DMS 273 (cell line): ENCODE results near the gene ABCC6.

Experiments
- DNase-seq: peaks from one replicate; lab custom pipeline; 2025; ENCODE audit not compliant: unreplicated experiment; lab: John Stamatoyannopoulos, UW

Gene ABCC6

DNA sequence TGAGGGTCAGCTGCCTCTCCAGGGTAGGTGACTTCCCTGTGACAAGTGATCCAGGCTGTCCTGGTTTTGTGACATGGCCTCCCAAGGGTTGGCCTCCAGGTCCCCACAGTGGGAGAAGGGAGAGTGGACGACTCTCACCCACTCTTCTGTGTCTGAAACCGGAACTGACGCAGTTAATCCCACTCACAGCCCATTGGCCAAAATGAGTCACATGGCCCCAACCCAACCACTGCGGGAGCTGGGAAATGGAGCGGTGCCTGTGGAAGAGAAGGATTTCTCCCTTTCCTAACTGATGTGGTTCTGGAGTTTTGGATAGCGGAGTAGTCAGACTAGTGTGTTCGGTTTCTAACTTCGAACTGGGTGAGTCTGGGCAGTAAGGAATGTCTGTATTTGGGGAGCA is 79.4 kb downstream of the ABCC6 start:
- no peak for DNase-seq

DNA sequence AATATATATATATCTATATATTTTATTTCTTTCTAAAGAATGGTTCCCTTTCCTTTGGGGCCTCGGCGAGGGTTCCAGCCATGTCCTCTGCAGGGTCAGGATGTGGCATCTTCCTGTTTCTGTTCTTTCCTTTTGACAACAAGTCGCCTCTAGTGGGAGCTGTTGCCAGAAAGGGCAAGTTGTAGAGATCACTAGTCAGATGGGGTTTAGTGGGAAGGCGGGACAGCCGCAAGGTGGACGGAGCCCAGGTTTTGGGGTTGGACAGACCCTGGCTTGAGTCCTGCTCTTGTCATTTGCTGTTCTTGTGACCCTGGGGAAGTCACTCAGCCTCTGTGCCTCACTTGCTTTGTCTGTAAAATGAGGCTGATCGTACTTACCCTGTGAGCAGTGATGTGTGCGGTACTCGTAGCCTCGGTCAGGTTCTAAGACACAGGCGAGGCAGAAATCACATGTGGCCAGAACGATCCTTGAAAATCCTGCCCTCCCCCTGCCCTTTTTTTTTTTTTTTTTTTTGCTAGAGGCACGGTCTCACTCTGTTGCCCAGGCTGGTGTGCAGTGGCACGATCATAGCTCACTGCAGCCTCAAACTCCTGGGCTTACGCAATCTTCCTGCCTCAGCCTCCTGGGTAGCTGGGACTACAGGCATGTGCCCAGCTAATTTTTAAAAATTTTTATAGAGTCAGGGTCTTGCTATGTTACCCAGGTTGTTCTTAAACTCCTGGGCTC is 80.1 kb downstream of the ABCC6 start:
- DNase-seq, result peak; percentile 54

DNA sequence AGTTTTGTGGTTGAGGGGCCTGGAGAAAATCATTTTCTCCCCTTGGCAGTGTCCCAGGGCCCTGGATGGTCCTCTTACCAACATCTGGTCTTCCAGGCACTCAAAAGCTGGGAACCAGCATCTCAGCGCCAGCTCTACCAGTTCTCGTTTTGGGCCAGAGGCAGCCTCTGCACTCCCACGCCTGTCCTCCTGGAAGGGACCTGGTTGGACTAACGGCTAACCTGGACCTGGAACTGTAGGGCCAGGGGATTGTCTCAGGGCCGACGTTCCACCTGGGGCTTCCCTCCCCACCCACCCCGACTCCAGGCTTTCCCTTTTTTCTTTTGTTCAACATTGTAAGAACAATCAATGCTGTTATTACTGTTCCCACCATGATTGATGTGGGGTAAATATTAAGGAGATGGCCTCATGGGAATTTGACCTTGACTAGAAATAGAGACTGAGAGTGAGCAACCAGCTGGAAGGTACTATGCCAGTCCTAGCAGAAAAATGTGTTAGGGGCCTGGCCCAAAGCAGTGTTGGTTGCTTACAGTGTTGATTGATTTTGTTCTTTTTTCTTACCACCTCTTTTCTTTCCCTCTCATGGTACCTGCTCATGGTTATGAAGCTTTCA is 81.4 kb downstream of the ABCC6 start:
- no peak for DNase-seq

DNA sequence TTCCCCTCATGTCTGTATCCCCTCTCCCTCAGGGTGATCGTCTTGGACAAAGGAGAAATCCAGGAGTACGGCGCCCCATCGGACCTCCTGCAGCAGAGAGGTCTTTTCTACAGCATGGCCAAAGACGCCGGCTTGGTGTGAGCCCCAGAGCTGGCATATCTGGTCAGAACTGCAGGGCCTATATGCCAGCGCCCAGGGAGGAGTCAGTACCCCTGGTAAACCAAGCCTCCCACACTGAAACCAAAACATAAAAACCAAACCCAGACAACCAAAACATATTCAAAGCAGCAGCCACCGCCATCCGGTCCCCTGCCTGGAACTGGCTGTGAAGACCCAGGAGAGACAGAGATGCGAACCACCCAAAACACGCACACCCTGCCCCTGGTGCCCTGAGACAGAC is 82.2 kb downstream of the ABCC6 start:
- DNase-seq, result no peak

DNA sequence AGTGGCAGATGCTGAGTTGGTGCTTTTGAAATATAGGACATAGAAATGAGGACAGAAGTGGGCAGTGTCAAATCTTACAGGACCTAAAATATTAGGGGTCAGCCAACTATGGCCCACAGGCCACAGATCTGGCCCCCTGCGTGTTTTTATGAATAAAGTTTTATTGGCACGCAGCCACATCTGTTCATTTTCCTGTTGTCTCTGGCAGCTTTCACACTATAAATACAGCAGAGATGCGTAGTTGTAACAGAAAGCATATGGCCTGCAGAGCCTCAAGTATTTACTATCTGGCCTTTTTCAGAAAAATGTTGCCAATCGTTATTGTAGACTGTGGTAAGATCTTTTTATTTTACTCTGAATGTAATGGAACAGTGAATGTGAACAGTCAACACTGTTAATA is 82.8 kb downstream of the ABCC6 start:
- DNase-seq, result no peak

DNA sequence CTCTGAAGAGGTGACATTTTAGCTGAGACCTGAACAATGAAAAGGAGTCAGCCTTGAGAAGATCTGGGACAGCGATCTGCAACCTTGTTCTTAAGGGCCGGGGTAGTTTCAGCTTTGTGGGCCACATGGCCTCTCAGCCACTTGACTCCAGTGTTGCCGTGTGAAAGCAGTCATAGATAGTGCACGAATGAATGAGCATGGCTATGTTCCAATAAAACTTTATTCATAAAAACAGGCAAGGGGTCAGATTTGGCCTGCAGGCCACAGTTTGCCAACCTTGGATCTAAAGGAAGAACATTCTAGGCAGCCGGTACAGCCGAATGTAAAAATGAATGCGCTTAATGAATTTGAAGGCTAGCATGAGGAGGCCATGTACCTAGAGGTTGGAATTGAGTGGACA is 83.5 kb downstream of the ABCC6 start:
- no peak for DNase-seq

DNA sequence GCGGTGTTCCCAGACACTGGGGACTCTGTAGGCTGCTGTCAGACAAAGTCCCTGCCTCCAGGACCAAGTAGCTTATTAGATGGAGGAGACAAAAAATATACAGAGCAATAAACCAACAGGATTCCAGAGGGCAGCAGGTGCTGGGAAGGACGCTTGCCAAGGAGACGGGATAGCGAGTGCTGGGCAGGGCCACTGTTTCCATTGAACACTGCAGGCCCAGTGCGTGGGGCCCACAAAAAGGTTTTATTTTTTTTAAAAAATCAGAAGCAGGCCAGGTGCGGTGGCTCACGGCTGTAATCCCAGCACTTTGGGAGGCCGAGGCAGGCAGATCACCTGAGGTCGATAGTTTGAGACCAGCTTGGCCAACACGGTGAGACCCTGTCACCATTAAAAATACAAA is 84.2 kb downstream of the ABCC6 start:
- DNase-seq, result no peak

DNA sequence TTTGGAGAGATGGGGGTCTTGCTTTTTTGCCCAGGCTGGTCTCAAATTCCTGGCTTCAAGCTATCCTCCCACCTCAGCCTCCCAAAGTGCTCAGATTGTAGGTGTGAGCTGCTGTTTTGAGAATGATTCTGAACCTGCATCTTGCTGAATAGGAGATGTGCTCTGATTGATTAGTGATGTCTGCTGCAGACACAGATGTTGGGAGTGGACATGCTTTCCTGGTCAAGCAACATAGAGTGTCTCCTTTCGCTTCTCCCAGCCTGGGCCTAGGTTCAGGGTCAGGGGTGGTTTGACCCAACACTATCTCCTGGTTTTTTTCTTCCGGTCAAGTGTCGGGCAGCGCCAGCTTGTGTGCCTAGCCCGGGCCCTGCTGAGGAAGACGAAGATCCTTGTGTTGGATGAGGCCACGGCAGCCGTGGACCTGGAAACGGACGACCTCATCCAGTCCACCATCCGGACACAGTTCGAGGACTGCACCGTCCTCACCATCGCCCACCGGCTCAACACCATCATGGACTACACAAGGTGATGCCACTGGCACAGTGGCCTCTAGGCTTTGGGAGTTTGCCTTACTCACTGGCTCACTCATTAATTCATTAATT is 85.2 kb downstream of the ABCC6 start:
- no peak for DNase-seq

DNA sequence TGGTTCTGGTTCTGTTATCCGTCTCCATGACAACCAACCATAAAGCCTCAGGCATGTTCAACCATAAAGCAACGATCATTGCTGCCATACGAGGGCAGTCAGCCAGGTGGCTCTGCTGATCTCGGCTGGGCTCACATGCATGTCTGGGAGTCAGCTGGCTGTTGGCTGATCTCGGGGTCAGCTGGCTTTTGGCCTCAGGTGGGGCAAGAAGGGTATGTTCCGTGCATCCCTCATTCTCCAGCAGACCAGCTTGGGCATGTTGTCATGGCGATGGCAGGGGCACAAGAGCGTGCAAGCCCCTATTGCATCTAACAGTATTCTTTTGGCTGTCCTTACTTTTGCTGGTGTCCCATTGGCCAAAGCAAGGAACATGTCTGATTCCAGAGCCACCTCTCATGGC is 86.2 kb downstream of the ABCC6 start:
- peak; percentile 16 for DNase-seq

DNA sequence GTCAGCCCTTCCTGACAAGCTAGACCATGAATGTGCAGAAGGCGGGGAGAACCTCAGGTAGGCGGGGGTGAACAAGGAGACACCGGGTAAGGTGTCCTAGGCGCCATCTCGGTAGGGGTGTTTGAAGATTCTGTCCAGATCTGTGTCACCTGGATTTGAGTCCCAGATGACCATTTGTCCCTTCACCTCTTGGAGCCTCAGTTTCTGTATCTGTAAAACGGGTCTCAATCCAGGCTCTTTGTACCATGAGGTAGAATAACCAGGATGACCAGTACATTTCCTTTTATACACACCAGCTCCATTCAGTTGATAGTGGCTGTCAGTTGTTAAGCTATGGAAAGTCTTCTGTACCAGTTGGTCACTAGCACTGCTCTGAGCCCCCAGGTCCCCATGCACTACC is 86.7 kb downstream of the ABCC6 start:
- no peak for DNase-seq

DNA sequence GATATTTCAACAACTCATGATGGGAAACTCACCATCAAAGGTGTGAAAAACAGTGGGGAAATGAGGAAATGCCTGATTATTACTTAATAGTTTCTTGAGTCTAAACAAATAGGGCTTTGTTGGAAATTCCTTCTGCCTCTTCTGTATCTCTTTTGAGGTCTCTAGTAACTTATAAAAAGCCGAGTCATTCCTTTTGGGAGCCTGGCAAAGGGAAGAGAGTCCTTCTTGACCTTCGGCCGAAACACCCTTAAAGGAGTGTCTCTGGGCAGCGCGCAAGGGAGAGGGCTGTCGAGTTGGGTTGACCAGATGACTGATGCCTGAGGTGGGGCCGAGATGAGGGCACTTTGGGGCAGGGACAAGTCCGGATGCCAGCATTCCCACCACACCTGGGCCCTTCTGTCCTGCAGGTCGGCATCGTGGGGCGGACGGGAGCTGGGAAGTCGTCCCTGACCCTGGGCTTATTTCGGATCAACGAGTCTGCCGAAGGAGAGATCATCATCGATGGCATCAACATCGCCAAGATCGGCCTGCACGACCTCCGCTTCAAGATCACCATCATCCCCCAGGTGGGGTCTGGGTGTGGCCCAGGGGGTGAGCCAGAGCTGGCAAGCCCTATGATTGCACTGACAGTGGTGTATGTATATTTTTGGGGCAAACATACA is 89.2 kb downstream of the ABCC6 start:
- no peak for DNase-seq

DNA sequence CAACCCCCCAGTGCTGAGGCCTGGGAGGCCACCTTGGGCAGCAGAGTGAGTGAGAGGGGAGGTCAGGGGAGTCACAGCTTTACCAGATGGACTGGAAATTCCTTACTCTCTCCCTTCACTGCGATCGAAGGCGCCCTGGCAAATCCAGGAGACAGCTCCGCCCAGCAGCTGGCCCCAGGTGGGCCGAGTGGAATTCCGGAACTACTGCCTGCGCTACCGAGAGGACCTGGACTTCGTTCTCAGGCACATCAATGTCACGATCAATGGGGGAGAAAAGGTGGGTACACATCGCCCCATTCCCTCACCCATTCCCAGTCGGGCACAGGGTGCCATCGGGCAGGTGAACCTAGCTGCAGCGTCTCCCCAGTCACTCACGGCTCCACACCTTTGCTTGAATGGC is 91.6 kb downstream of the ABCC6 start:
- no peak for DNase-seq

DNA sequence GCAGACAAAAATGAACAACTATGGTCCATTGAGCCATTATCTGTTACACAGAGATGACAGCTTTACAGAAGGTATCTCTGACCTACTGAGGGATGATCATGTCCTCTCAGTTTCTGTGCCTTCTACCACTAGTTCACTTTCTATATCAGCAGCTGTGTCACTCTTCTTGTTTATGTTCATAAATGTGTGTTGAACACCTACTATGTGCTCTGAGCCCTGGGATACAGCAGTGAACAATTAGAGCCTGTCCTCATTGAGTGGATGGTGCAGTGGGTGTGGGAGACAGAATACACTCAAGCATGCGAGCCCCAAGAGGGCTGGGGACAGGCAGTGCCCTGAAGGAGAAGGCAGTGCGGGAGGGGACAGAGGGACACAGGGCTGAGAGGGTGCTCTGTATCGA is 92.1 kb downstream of the ABCC6 start:
- no peak for DNase-seq

DNA sequence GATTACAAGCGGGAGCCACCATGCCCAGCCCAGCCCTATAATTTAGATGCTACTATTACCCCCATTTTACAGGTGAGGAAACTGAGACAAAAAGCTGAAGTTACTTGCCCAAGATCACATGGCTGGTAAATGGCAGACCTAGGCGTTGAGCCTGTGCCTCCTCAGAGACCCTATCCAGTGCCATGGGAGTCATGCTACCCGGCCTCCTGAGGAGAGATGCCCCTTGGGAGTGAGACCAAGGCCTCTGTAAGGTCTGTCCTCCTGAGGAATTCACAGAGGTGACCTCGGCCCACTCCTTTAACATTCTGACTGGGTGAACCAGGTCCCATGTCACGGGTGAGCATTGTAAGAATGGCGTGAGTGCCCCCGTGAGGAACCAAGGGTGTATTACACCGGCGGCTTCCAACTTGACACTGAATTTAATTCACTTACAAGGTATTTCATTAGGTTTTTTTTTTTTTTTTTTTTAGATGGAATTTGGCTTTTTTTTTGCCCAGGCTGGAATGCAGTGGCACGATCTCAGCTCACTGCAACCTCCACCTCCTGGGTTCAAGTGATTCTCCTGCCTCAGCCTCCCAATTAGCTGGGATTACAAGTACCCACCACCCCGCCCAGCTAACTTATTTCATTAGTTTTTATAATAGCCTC is 95.7 kb downstream of the ABCC6 start:
- DNase-seq, result peak; percentile 86

DNA sequence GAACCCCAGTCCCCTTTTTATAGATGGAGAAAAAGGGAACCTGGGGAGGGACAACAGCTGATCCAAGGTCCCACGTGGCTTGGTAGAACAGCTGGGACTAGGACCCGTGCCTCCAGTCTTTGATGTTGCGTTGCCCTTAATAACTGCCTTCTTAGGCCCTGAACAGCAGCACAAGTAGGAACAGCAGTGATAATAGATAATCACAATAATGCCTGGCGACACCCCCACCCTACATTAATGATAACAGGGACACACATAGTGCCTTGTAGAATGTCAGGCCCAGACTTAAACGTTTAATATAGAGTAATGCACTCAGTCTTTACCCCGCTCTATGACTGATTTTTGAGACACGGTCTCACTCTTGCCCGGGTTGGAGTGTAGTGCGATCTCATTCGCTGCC is 96.4 kb downstream of the ABCC6 start:
- DNase-seq, result peak; percentile 25

DNA sequence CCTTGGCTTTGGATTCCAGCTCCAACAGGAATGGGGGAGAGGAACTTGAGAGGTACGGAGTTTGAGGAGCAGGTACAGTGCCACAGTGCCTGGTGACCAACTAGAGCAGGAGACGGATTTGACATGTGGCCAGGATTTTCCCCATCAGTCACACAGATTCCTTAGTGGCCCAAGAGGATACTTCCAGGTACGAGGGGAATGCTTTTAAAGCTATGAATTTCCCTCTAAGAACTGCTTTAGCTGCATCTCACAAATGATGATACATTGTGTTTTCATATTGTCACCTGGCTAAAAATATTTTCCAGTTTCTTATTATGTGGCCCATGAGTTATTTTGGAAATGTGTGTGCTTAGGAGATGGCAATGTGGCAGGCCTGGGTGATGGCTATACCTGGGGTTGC is 98.3 kb downstream of the ABCC6 start:
- no peak for DNase-seq

DNA sequence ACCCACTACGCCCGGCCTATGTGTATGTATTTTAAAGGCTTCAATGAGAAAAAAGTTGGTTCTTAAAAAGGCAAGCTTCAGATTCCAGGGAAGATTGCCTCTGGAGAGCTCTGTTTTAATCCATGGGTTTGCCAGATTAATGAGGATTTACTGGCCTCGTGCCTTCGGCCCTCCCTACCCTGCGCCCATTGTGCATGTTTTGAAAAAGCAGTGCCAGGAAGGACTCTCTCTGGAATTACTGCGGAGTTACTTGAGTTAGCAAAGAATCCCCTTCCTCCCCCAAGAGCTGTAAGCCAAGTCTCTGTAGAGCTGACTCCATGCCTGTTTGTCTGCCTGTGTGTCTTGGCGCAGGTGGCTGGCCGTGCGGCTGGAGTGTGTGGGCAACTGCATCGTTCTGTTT is 98.9 kb downstream of the ABCC6 start:
- no peak for DNase-seq

DNA sequence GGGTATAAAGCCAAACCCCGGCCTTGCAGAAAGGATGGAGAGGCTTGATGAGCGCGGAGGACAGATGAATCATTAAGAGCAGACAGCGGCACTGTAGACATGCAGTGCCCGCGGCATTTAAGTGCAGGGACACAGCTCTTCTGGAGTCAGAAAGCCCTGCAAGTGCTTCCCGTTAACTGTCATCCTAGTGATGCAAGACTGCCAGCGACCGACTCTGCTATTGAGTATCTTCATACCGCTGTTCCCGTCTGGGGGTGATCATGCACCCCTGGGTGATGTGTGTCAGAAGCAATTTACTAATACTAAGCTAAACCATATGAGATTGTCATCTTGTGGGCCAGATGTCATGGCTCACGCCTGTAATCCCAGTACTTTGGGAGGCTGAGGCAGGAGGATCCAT is 101.0 kb downstream of the ABCC6 start:
- no peak for DNase-seq

DNA sequence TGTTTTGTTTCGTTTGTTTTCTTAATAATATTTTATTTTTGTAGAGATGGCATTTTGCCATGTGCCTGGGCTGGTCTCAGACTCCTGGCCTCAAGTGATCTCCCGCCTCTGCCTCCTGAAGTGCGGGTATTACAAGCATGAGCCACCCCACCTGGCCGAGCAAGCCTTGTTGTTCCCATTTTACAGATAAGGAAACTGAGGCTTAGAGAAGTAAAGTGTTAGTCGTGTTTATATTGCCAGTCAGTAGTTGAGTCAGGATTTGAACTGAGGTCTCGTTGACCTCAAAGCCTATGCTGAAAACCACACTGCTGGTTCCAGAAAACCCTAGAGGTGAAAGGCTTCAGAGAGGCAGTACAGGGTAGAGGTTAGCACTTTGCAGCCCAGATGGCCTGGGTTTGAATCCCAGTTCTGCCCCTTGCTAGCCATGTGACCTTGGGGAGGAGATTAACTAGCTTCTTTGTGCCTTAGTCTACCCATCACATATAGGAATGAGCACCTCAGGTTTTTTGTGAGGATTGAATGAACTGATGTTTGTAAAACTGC is 102.0 kb downstream of the ABCC6 start:
- DNase-seq, result no peak

DNA sequence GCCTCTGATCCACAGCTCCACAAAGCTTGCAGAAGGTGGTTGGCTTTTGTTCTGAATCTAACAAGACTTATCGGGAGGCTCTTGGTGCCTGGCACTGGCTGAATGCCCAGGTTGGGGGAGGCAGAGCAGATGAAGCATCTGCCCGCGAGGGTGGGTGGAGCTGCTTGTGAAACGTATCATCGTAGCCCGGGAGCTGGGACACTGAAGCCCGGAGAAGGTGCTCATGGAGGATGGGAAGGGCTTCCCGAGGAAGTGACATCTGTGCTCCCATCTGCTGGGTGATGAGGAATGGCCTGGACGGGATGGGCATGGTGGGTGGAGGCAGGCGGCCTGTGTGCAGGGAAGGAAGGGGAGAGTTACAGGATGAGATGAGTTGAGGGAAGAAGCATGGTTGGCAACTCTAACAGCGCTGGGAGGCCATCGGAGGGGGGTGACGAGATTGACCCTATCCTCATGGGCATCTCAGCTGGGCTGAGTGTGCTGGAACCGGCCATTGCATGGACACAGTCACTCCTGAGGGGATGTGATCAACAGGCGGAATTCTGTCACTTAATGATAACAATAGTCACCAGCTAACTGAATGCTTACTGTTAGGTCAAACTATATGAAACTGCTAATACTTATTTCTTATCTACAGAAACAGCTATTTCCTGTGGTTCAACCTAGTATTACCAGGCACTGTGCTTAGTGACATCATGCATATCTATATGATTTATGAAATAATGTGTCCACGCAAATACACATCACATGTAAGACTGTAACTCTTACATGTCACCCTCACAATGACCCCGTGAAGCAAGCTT is 102.7 kb downstream of the ABCC6 start:
- peak; percentile 99 for DNase-seq

DNA sequence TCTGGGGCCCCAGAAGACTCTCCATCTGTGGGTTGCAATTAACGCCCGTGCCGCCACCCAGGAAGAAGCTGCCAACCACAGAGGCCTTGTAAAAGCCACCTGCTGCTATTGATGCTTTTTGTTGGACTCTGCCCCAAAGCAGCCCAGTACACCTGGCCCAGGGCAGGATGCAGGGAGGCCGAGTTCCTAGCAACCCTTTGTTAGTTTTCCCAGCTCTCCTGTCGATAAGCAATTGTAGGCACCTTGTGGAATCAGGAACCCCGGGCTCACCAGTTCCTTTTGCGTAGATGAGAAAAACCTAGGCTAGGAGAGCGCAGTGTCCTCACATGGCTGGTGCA is 103.3 kb downstream of the ABCC6 start:
- DNase-seq, result peak; percentile 89
